SU-DHL-6 (cell line): ENCODE data around the gene CLN6.

Experiments used
- H2AFZ ChIP-seq: fragments of 200-600 bp; sonication (generic); 2 replicates; pipeline ENCODE4 v1.6.1; 2014; ENCODE audit warnings: low read depth, mild to moderate bottlenecking, moderate library complexity, mixed read lengths, antibody characterized with exemption, low read length; ENCODE audit not compliant: severe bottlenecking
- H3F3A ChIP-seq: fragments of 200-600 bp; shearing (Covaris generic); 2 replicates; pipeline ENCODE4 v1.6.0; 2016; ENCODE audit warnings: antibody characterized with exemption, mild to moderate bottlenecking; ENCODE audit not compliant: insufficient read depth
- H3K27ac ChIP-seq: fragments of 200-600 bp; sonication (generic); 2 replicates; pipeline ENCODE4 v1.5.1; 2016; ENCODE audit warnings: low read depth, mild to moderate bottlenecking, low read length, moderate library complexity, mixed read lengths
- H3K27me3 ChIP-seq: fragments of 200-600 bp; sonication (generic), shearing (Covaris generic); 2 replicates; pipeline ENCODE4 v1.6.0; 2014; ENCODE audit warnings: mild to moderate bottlenecking, low read length
- H3K36me3 ChIP-seq: fragments of 200-600 bp; sonication (generic); 2 replicates; pipeline ENCODE4 v1.6.1; 2014; ENCODE audit warnings: mild to moderate bottlenecking, low read length, mixed read lengths
- H3K4me2 ChIP-seq: fragments of 300-600, 200-600 bp; shearing (Covaris generic), sonication (generic); 2 replicates; pipeline ENCODE4 v1.6.0; 2014; ENCODE audit warnings: low read length, low read depth, mild to moderate bottlenecking; ENCODE audit not compliant: poor library complexity, severe bottlenecking
- H3K4me3 ChIP-seq: fragments of 200-600 bp; sonication (generic); 2 replicates; pipeline ENCODE4 v1.5.1; 2014; ENCODE audit warnings: antibody characterized with exemption, low read length, mild to moderate bottlenecking, mixed read lengths; ENCODE audit not compliant: insufficient read depth, poor library complexity, severe bottlenecking
- H3K79me2 ChIP-seq: fragments of 200-600 bp; sonication (generic); 2 replicates; pipeline ENCODE4 v1.6.1; 2014; ENCODE audit warnings: mild to moderate bottlenecking, low read length, moderate library complexity; ENCODE audit not compliant: insufficient read depth
- H3K9ac ChIP-seq: fragments of 200-600 bp; sonication (generic); 2 replicates; pipeline ENCODE4 v1.7.0; 2014; ENCODE audit warnings: mild to moderate bottlenecking, low read length
- H3K9me2 ChIP-seq: fragments of 200-600 bp; sonication (generic); replicated peaks from 2 replicates; pipeline ENCODE4 v1.6.1; 2014; ENCODE audit warnings: low read length; ENCODE audit not compliant: insufficient read depth
- H3K9me3 ChIP-seq: fragments of 200-600 bp; sonication (generic); 2 replicates; pipeline ENCODE4 v1.6.1; 2014; ENCODE audit warnings: low read length, mixed read lengths; ENCODE audit not compliant: insufficient read depth
- H4K20me1 ChIP-seq: fragments of 200-600 bp; sonication (generic); 2 replicates; pipeline ENCODE4 v1.6.1; 2014; ENCODE audit warnings: low read depth, mild to moderate bottlenecking, antibody characterized with exemption, low read length, moderate library complexity, mixed read lengths
- CTCF ChIP-seq: fragments of 200-600 bp; sonication (generic); IDR thresholded peaks from one replicate; pipeline ENCODE4 v1.5.1; 2017; ENCODE audit warnings: antibody characterized with exemption, mild to moderate bottlenecking, low read length, moderate library complexity; ENCODE audit not compliant: insufficient read depth, poor library complexity, severe bottlenecking
- EZH2phosphoT487 ChIP-seq: fragments of 200-600 bp; sonication (generic), shearing (Covaris generic); conservative IDR thresholded peaks from 2 replicates; pipeline ENCODE4 v1.6.1; 2018; ENCODE audit warnings: mild to moderate bottlenecking, antibody characterized with exemption, low read length, moderate library complexity, mixed read lengths

Gene CLN6

DNA sequence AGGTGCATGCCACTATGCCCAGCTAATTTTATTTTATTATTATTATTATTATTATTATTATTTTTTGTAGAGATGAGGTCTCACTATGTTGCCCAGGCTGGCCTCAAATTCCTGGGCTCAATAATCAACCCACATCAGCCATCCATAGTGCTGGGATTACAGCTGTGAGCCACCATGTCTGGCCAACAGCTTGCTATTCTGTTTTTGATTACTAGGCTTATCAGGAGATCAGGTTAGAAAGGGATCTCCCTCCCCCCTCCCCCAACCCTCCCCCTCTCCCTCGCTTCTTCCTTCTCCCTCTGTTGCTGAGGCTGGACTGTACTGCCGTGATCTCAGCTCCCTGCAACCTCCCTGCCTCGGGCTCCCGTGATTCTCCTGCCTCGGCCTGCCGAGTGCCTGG lies 8.6 kb downstream of the CLN6 start:
- Histone ChIP-seq H2AFZ (no peak overlapping the region), H3K36me3 (0 out of 2 replicates have a peak, but pooled peaks cover 5% of the 10 kb centered on the region), H4K20me1 (no peaks in the 10 kb centered on the region), H3K27me3 (no peaks in the 10 kb centered on the region), H3K79me2 (peaks cover 79% of the 10 kb centered on the region), H3K4me3 (no peak overlapping the region), H3K9ac (no peak overlapping the region), H3K4me2 (no peak overlapping the region), H3K27ac (no peak overlapping the region), H3K9me2 (no peaks in the 10 kb centered on the region), H3K9me3 (no peaks in the 10 kb centered on the region), H3F3A (peaks cover 4% of the 10 kb centered on the region; the same call in 1 of the 2 replicates)
- no peak for TF ChIP-seq CTCF
- no peak for TF ChIP-seq EZH2phosphoT487

DNA sequence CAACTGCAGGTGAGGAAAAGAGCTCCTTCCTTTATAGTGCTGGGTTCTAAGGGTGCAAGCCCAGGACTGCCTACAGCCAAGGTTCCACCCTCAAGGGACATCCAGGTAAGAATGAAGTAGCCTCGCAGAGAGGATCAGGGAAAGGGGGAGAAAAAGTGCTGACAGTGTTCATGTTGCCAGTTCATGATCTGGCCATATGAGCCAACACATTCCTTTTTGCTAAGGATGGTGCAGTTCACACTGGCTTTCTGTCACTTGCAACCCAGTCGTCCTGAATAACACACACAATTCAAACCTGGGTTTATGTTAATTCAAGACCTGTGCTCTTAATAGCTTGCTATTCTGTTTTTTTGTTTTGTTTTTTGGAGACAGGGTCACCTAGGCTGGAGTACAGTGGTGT lies 9.0 kb downstream of the CLN6 start:
- TF ChIP-seq EZH2phosphoT487: no peak
- TF ChIP-seq CTCF: no peak
- Histone ChIP-seq H3K27ac (no peak overlapping the region), H3F3A (peaks cover 4% of the 10 kb centered on the region; the same call in 1 of the 2 replicates), H3K9me2 (no peaks in the 10 kb centered on the region), H3K4me3 (no peak overlapping the region), H3K9me3 (no peaks in the 10 kb centered on the region), H4K20me1 (no peaks in the 10 kb centered on the region), H3K36me3 (0 out of 2 replicates have a peak, but pooled peaks cover 5% of the 10 kb centered on the region), H3K79me2 (peaks cover 79% of the 10 kb centered on the region), H3K9ac (no peak overlapping the region), H2AFZ (no peak overlapping the region), H3K27me3 (no peaks in the 10 kb centered on the region), H3K4me2 (no peak overlapping the region)

GRCh38 chr15:68218847-68219798 lies 10.4 kb downstream of the CLN6 start:
- no peak for TF ChIP-seq EZH2phosphoT487
- TF ChIP-seq CTCF: no peak
- H4K20me1 ChIP-seq: no peaks in the 10 kb centered on the region
- H3K9ac ChIP-seq: no peak overlapping the region
- no peaks in the 10 kb centered on the region for H3K9me3 ChIP-seq
- 0 out of 2 replicates have a peak, but pooled peaks cover 5% of the 10 kb centered on the region for H3K36me3 ChIP-seq
- H3K4me3 ChIP-seq: no peak overlapping the region
- no peaks in the 10 kb centered on the region for H3F3A ChIP-seq
- H3K27me3 ChIP-seq: no peaks in the 10 kb centered on the region
- H3K4me2 ChIP-seq: no peak overlapping the region
- no peaks in the 10 kb centered on the region for H3K9me2 ChIP-seq
- H2AFZ ChIP-seq: no peak overlapping the region
- H3K79me2 ChIP-seq: peaks cover 77% of the 10 kb centered on the region
- H3K27ac ChIP-seq: no peak overlapping the region
